ENCODE results near the gene SZRD1.

Gene SZRD1

GRCh38 chr1:16367968-16368890 lies 1.2 kb downstream of the SZRD1 start:
- DNase-seq, result no peak

GRCh38 chr1:16369821-16370220 lies 2.8 kb downstream of the SZRD1 start:
- no peak for DNase-seq

GRCh38 chr1:16371725-16372124 lies 4.7 kb downstream of the SZRD1 start:
- DNase-seq, result no peak

- DNase-seq, result no peak
Measured at GRCh38 chr1:16372535-16373285, 5.7 kb downstream of the SZRD1 start.

GRCh38 chr1:16374266-16374665 lies 7.2 kb downstream of the SZRD1 start:
- DNase-seq, result no peak

GRCh38 chr1:16375521-16376340 lies 8.7 kb downstream of the SZRD1 start:
- DNase-seq, result no peak

GRCh38 chr1:16376971-16377370 lies 9.9 kb downstream of the SZRD1 start:
- DNase-seq, result no peak

- no peak for DNase-seq
Measured at GRCh38 chr1:16378443-16378842, 11.4 kb downstream of the SZRD1 start.

GRCh38 chr1:16380868-16381267 lies 13.8 kb downstream of the SZRD1 start:
- no peak for DNase-seq

GRCh38 chr1:16383888-16384287 lies 16.8 kb downstream of the SZRD1 start:
- no peak for DNase-seq

GRCh38 chr1:16385659-16386453 lies 18.8 kb downstream of the SZRD1 start:
- no peak for DNase-seq

GRCh38 chr1:16386454-16387113 lies 19.5 kb downstream of the SZRD1 start:
- DNase-seq, result no peak

- no peak for DNase-seq
Measured at GRCh38 chr1:16387201-16388188, 20.5 kb downstream of the SZRD1 start.

GRCh38 chr1:16391411-16391810 lies 24.4 kb downstream of the SZRD1 start:
- DNase-seq, result no peak

- no peak for DNase-seq
Measured at GRCh38 chr1:16392740-16393569, 25.9 kb downstream of the SZRD1 start.

- DNase-seq, result no peak
Measured at GRCh38 chr1:16393570-16394521, 26.8 kb downstream of the SZRD1 start.

GRCh38 chr1:16394977-16395376 lies 27.9 kb downstream of the SZRD1 start:
- no peak for DNase-seq

GRCh38 chr1:16396591-16396990 lies 29.5 kb downstream of the SZRD1 start:
- no peak for DNase-seq

All from retina (tissue), 1 donor.